ENCODE results near the gene DTX3L. TPM values are rescaled to one million over a fixed set of nuclear protein-coding genes. Genes with fewer than 3 reads are reported as not detected.
A peak's percentile ranks its signal among the peaks of the same experiment; 100 is the strongest.

The DTX3L gene
- total and polyA plus RNA-seq, 9 of the 15 experiments (the other 6 are each of a cell fraction or from before 2014, with no cell fraction given) = 2.3 to 6.5 (median 3.0) TPM

- H3K27ac ChIP-seq (ENCODE audit: extremely low read depth, low read depth, low read length) = no peak within 1 kb of the TSS
- H3K4me3 ChIP-seq = peak within 1 kb of the TSS; percentile 27
- peaks cover 6 to 7% of the 10 kb centered on the region in 2 experiments; a peak in 3 of 5 replicates for H3K4me1 ChIP-seq (replicated peaks in 1 of 2; ENCODE audit: control insufficient read depth in 2 of 2, insufficient read depth in 2 of 2, low read length in 2 of 2)
- no peak for FAIRE-seq
- no peaks in the 10 kb centered on the region; a peak in 1 of 5 replicates for H3K27me3 ChIP-seq (ENCODE audit: control insufficient read depth in 2 of 2, insufficient read depth in 2 of 2, low read length in 2 of 2)
- peak within 1 kb of the TSS; percentile 83 for H2AFZ ChIP-seq (ENCODE audit: low read depth, low read length)
- H3K9me3 ChIP-seq (replicated peaks; ENCODE audit: control insufficient read depth, insufficient read depth, low read depth, low read length) = 0 out of 2 replicates have a peak, but pooled peaks cover 8% of the 10 kb centered on the region
- POLR2A ChIA-PET = no interaction called here
- in situ Hi-C loops (cut with MboI) (no loop called here), intact Hi-C loops (cut with micrococcal nuclease) (no loop called here)
- peak; percentile 66 for ATAC-seq
- no peaks in the 10 kb centered on the region for H3K9me1 ChIP-seq (ENCODE audit: control insufficient read depth, insufficient read depth, low read length)
- DNase-seq (ENCODE audit: extremely low read depth in 1 of 4, low spot score in 3 of 4) = peak in 2 of 4 experiments; percentile 7
- H3K4me2 ChIP-seq (ENCODE audit: insufficient read depth, low read length) = peak within 1 kb of the TSS; percentile 32; the same call in 1 of the 2 replicates
- no peaks in the 10 kb centered on the region for H3K36me3 ChIP-seq (ENCODE audit: control insufficient read depth, insufficient read depth, low read length)
- no TSS peak for BruUV-seq (replicated peaks)
- peak within 1 kb of the TSS; percentile 20 to 84 for H3K9ac ChIP-seq (ENCODE audit: insufficient read depth in 1 of 2, low read depth in 2 of 2, low read length in 2 of 2)
- 19% methylated on average over 16 of the region's 40 CpGs for WGBS (ENCODE audit: insufficient coverage, low coverage, missing lambda C conversion rate)
- H4K20me1 ChIP-seq (replicated peaks; ENCODE audit: control insufficient read depth, insufficient read depth, low read length) = no peaks in the 10 kb centered on the region
- no peaks in the 10 kb centered on the region for H3K79me2 ChIP-seq (ENCODE audit: control insufficient read depth, insufficient read depth, low read length)
- CTCF ChIA-PET (ENCODE audit: low intra/inter-chr PET ratio) = no interaction called here
- no peak for TF ChIP-seq KAT8 (IDR thresholded peaks at IDR 0.05; ENCODE audit: low read depth)
- TF ChIP-seq, protein P1, sequence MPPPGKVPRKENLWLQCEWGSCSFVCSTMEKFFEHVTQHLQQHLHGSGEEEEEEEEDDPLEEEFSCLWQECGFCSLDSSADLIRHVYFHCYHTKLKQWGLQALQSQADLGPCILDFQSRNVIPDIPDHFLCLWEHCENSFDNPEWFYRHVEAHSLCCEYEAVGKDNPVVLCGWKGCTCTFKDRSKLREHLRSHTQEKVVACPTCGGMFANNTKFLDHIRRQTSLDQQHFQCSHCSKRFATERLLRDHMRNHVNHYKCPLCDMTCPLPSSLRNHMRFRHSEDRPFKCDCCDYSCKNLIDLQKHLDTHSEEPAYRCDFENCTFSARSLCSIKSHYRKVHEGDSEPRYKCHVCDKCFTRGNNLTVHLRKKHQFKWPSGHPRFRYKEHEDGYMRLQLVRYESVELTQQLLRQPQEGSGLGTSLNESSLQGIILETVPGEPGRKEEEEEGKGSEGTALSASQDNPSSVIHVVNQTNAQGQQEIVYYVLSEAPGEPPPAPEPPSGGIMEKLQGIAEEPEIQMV (tag; conservative IDR thresholded peaks at IDR 0.05; ENCODE audit: low read depth) = no peak
- TF ChIP-seq KDM5B (IDR thresholded peaks at IDR 0.05; ENCODE audit: insufficient replicate concordance, low read depth, low read length) = no peak
- TF ChIP-seq E2F8 (IDR thresholded peaks at IDR 0.05; ENCODE audit: low read depth, partially characterized antibody) = no peak
- no peak for TF ChIP-seq RHOXF2B (CRISPR knock-in tag; conservative IDR thresholded peaks at IDR 0.05)
- no peak for TF ChIP-seq SIN3B (IDR thresholded peaks at IDR 0.05; ENCODE audit: low read depth)
- TF ChIP-seq NCOA4 (IDR thresholded peaks at IDR 0.05; ENCODE audit: partially characterized antibody) = no peak
- no peak for TF ChIP-seq ZNF436 (CRISPR knock-in tag; IDR thresholded peaks at IDR 0.05)
- TF ChIP-seq ELK3 (CRISPR knock-in tag; IDR thresholded peaks at IDR 0.05) = no peak
- peak; percentile 54 for TF ChIP-seq RBFOX2 (IDR thresholded peaks at IDR 0.05; ENCODE audit: low read depth, low read length)
- TF ChIP-seq MYC (IDR thresholded peaks at IDR 0.05; ENCODE audit: low read depth, low read length) = no peak
- TF ChIP-seq MYC (CRISPR knock-in tag; IDR thresholded peaks at IDR 0.05; ENCODE audit: borderline replicate concordance, low read depth) = no peak
- TF ChIP-seq MTA2 (IDR thresholded peaks at IDR 0.05; ENCODE audit: low read depth) = no peak
- peak; percentile 53 for TF ChIP-seq BCOR (IDR thresholded peaks at IDR 0.05)
- TF ChIP-seq HLTF (IDR thresholded peaks at IDR 0.05) = no peak
- TF ChIP-seq POLR2G (IDR thresholded peaks at IDR 0.05; ENCODE audit: low read depth, low read length) = peak; percentile 72
- TF ChIP-seq SAFB2 (IDR thresholded peaks at IDR 0.05; ENCODE audit: borderline replicate concordance, low read depth, low read length, severe bottlenecking) = no peak
- TF ChIP-seq CC2D1A (IDR thresholded peaks at IDR 0.05) = no peak
- TF ChIP-seq HDAC3 (IDR thresholded peaks at IDR 0.05; ENCODE audit: borderline replicate concordance, partially characterized antibody) = no peak
Measured at GRCh38 chr3:122577409-122578031, 13.4 kb downstream of the DTX3L start, which contains the start of gene PARP15. Gene PARP15 (plus strand): TSS chr3:122577650. CDS start chr3:122577668, 18 bp downstream.

Data from K562 (cell line).